Spleen (tissue), 7 donors: ENCODE results near the gene HMCN2.

Experiments used
- POLR2A ChIP-seq, 3 donors: fragments of 450-650 bp; IDR thresholded peaks; one replicate each; pipeline ENCODE4 v1.5.1; 2017; ENCODE audit warnings: antibody characterized with exemption in 3 of 3, mild to moderate bottlenecking in 1 of 3
- POLR2AphosphoS5 ChIP-seq, 3 donors: sonication (generic); formaldehyde crosslinking; IDR thresholded peaks; one replicate each; pipeline ENCODE4 v1.5.1; 2017; ENCODE audit warnings: antibody characterized with exemption in 3 of 3
- TF ChIP-seq, protein P1 (sequence below), 11 experiments: fragments of 200-600 bp in 7 of 11; fragments of 450-650 bp in 4 of 11; sonication (generic) in 4 of 11; IDR thresholded peaks in 8 of 11; conservative IDR thresholded peaks in 3 of 11; 1 replicate in 7 of 11; 2 replicates in 4 of 11; pipeline versions ENCODE4 v1.4.0 to v1.8.0; 2016 to 2021; ENCODE audit warnings: antibody characterized with exemption in 11 of 11, inconsistent platforms in 4 of 11, mild to moderate bottlenecking in 1 of 11
- donor health status: DM: no; HTN: no; CAD: no; lungs with moderate emphysema.
- donor health status: DM: no; HTN: no; CAD: no.
- donor health status: DM: no; HTN: no; CAD: no.

GRCh38 chr9:130408669-130409068, 143.1 kb downstream of the HMCN2 start:
- TF ChIP-seq POLR2A (IDR thresholded peaks at IDR 0.05) = no peak
- TF ChIP-seq, protein P1, sequence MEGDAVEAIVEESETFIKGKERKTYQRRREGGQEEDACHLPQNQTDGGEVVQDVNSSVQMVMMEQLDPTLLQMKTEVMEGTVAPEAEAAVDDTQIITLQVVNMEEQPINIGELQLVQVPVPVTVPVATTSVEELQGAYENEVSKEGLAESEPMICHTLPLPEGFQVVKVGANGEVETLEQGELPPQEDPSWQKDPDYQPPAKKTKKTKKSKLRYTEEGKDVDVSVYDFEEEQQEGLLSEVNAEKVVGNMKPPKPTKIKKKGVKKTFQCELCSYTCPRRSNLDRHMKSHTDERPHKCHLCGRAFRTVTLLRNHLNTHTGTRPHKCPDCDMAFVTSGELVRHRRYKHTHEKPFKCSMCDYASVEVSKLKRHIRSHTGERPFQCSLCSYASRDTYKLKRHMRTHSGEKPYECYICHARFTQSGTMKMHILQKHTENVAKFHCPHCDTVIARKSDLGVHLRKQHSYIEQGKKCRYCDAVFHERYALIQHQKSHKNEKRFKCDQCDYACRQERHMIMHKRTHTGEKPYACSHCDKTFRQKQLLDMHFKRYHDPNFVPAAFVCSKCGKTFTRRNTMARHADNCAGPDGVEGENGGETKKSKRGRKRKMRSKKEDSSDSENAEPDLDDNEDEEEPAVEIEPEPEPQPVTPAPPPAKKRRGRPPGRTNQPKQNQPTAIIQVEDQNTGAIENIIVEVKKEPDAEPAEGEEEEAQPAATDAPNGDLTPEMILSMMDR (IDR thresholded peaks at IDR 0.05 in 8 of 11, conservative IDR thresholded peaks at IDR 0.05 in 3 of 11) = no peak
- no peak for TF ChIP-seq POLR2AphosphoS5 (IDR thresholded peaks at IDR 0.05)
